Measurements from ENCODE around the gene ZFP91.

Gene ZFP91

GRCh38 chr11:58641803-58642581 is 63.1 kb downstream of the ZFP91 start:
- TF ChIP-seq CTCF (conservative IDR thresholded peaks at IDR 0.05; ENCODE audit: low read depth, low read length) = no peak
- H3K4me2 ChIP-seq = no peak overlapping the region

GRCh38 chr11:58645854-58646253 is 67.0 kb downstream of the ZFP91 start:
- Histone ChIP-seq H3K27ac (peak overlapping the region; percentile 96), H4K20me1 (ENCODE audit: insufficient read depth) (no peaks in the 10 kb centered on the region), H3K4me3 (IDR thresholded peaks at IDR 0.05; ENCODE audit: insufficient read depth, low read depth, low read length) (no peak overlapping the region), H3K4me1 (ENCODE audit: low read depth, poor library complexity, severe bottlenecking) (peaks cover 50% of the 10 kb centered on the region), H3K9ac (0 out of 2 replicates have a peak overlapping the region, but pooled peaks have one; percentile 81), H3K79me2 (ENCODE audit: insufficient read depth, low read depth) (no peaks in the 10 kb centered on the region), H3K4me2 (peak overlapping the region; percentile 99), H3K36me3 (ENCODE audit: insufficient read depth) (no peaks in the 10 kb centered on the region), H3K27me3 (ENCODE audit: insufficient read depth, low read depth) (no peaks in the 10 kb centered on the region), H2AFZ (ENCODE audit: low read depth) (peak overlapping the region; percentile 67)
- no peak for TF ChIP-seq CTCF (conservative IDR thresholded peaks at IDR 0.05; ENCODE audit: low read depth, low read length)

More at GRCh38 chr11:58641803-58642581, 63.1 kb downstream of the ZFP91 start:
- Histone ChIP-seq H3K9ac (no peak overlapping the region), H4K20me1 (ENCODE audit: insufficient read depth) (no peaks in the 10 kb centered on the region), H3K36me3 (ENCODE audit: insufficient read depth) (no peaks in the 10 kb centered on the region), H3K27ac (no peak overlapping the region), H3K4me3 (IDR thresholded peaks at IDR 0.05; ENCODE audit: insufficient read depth, low read depth, low read length) (no peak overlapping the region), H2AFZ (ENCODE audit: low read depth) (no peak overlapping the region), H3K27me3 (ENCODE audit: insufficient read depth, low read depth) (no peaks in the 10 kb centered on the region), H3K79me2 (ENCODE audit: insufficient read depth, low read depth) (no peaks in the 10 kb centered on the region), H3K4me1 (ENCODE audit: low read depth, poor library complexity, severe bottlenecking) (peaks cover 14% of the 10 kb centered on the region)

- Histone ChIP-seq H3K36me3 (ENCODE audit: insufficient read depth) (no peaks in the 10 kb centered on the region), H3K4me3 (IDR thresholded peaks at IDR 0.05; ENCODE audit: insufficient read depth, low read depth, low read length) (no peak overlapping the region), H3K4me2 (peak overlapping the region; percentile 99), H3K4me1 (ENCODE audit: low read depth, poor library complexity, severe bottlenecking) (peaks cover 64% of the 10 kb centered on the region), H4K20me1 (ENCODE audit: insufficient read depth) (no peaks in the 10 kb centered on the region), H3K27me3 (ENCODE audit: insufficient read depth, low read depth) (no peaks in the 10 kb centered on the region), H3K27ac (peak overlapping the region; percentile 96), H2AFZ (ENCODE audit: low read depth) (peak overlapping the region; percentile 67; the same call in 1 of the 2 replicates), H3K9ac (peak overlapping the region; percentile 81), H3K79me2 (ENCODE audit: insufficient read depth, low read depth) (no peaks in the 10 kb centered on the region)
- TF ChIP-seq CTCF (conservative IDR thresholded peaks at IDR 0.05; ENCODE audit: low read depth, low read length) = peak; percentile 2; the same call in 1 of the 2 replicates
Measured at GRCh38 chr11:58647141-58647699, 68.4 kb downstream of the ZFP91 start.

DNA sequence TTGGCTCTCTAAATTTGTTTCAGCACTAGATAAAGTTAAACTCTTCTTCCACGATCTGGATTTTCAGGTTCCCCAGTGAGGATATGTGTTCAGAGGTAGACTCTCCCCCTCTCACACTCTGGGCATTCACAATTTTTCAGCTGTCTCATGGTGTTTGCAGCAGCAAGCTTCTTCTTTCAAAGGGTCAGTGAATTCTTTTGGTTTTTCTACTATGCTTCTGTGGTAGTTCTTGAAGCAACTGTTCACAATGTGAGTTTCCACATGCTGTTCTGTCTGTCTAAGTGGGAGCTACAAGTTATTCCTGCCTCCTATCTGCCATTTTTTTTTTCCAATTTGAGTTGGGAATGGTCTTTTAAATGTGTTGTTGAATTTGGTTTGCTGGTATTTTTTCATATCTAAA is 69.0 kb downstream of the ZFP91 start:
- no peaks in the 10 kb centered on the region for H3K27me3 ChIP-seq (ENCODE audit: insufficient read depth, low read depth)
- H3K27ac ChIP-seq = peak overlapping the region; percentile 96
- H3K9ac ChIP-seq = peak overlapping the region; percentile 81
- no peak overlapping the region for H3K4me3 ChIP-seq (IDR thresholded peaks at IDR 0.05; ENCODE audit: insufficient read depth, low read depth, low read length)
- H4K20me1 ChIP-seq (ENCODE audit: insufficient read depth) = no peaks in the 10 kb centered on the region
- 0 out of 2 replicates have a peak, but pooled peaks have one; percentile 2 for TF ChIP-seq CTCF (conservative IDR thresholded peaks at IDR 0.05; ENCODE audit: low read depth, low read length)
- no peaks in the 10 kb centered on the region for H3K79me2 ChIP-seq (ENCODE audit: insufficient read depth, low read depth)
- H3K4me2 ChIP-seq = peak overlapping the region; percentile 99
- peaks cover 70% of the 10 kb centered on the region for H3K4me1 ChIP-seq (ENCODE audit: low read depth, poor library complexity, severe bottlenecking)
- peak overlapping the region; percentile 1; the same call in 1 of the 2 replicates for H2AFZ ChIP-seq (ENCODE audit: low read depth)
- H3K36me3 ChIP-seq (ENCODE audit: insufficient read depth) = no peaks in the 10 kb centered on the region

All from KMS-11 (cell line).